C4-2B (cell line): ENCODE measurements around the gene TP53I3.

ENCODE experiments used
- CTCF ChIP-seq: fragments of 450-650 bp; conservative IDR thresholded peaks from 2 replicates; pipeline ENCODE4 v1.5.1; 2017; ENCODE audit warnings: mild to moderate bottlenecking
- ZFX ChIP-seq: fragments of 450-650 bp; IDR thresholded peaks from 2 replicates; pipeline ENCODE4 v1.6.1; 2017

GRCh38 chr2:24107336-24107735, 22.7 kb upstream of the TP53I3 start:
- TF ChIP-seq CTCF (no peak), ZFX (no peak)
